HG03342 (cell line): Measurements from ENCODE around the gene DLG2.
A peak's percentile ranks its signal among the peaks of the same experiment; 100 is the strongest.

Experiments used
- ATAC-seq: cut with Tn5 transposase; IDR thresholded peaks from one replicate; pipeline ENCODE4 v1.9.1; 2021; ENCODE audit warnings: mild to moderate bottlenecking, moderate library complexity; ENCODE audit not compliant: unreplicated experiment

Gene DLG2

DNA sequence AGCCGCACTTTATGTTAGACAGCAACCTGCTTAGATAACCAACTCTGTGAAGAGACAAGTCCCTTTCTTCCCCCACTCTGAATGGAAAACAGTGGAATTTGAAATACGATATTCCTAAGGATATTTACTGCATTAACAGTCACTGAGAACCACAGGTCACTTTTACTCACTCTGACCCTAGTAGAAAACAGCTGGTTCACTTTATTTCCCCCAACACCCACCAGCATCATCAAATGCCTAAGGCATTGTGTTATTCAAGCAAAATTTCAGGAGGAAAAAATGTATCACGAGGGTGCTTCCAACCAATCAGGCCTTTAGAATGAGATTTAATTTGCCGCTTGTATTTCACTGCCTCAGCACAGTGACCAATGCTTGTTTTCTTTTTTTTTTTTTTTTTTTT is 1206.9 kb downstream of the DLG2 start:
- no peak for ATAC-seq

DNA sequence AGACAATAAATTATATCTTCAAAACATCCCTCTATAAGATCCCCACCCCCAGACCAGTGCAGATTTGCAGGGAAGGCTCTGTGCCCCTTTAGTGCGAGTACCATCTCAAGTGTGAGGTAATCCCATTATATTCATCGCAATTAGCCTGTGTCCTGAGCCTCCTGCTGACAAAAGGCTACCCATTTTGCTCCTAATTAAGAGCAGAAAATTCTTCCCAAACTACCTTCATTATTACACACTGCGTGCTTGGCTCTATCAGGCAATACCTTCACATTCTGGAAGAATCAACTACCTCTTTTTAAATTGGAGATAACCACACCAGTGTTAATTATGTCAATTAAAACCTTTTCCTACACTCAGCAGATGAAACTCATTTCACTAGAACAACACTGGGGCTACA is 1207.5 kb downstream of the DLG2 start:
- ATAC-seq: no peak

DNA sequence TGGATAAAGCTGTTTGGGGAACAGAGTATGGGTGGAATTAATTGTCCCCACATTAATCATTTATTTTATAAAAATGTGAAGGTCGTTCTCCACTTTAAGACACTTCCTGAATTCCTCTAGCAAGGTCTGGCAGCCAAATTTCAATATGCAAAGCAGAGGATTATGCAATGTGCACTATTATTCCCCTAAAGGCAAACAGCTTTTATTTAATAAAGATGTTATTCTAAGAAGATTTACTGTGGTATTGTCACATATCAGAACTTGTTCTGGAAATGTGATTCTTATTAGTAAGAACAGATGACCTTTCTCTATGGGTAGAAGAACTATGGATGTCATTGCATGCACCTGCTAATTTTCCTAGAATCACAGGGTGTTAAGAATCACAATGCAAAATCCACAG is 1212.2 kb downstream of the DLG2 start:
- no peak for ATAC-seq

DNA sequence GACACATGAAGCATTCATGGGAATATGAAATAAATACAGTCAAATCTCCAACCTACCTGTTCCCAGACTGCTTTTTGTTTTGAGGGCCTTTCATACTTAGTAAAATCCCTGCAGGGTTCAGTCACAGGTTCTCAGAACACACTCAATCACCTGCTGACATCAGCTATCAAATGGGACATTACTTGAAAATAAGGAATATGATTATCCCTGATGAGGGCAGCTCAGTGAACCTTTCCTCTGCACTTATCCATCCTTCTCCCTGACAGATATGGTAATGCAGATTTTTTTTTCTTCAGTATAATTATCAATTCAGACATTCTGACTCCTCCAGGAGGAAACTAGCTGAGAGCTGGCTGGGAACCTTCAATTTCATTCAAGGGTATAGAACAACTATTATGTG is 1213.6 kb downstream of the DLG2 start:
- ATAC-seq: no peak

DNA sequence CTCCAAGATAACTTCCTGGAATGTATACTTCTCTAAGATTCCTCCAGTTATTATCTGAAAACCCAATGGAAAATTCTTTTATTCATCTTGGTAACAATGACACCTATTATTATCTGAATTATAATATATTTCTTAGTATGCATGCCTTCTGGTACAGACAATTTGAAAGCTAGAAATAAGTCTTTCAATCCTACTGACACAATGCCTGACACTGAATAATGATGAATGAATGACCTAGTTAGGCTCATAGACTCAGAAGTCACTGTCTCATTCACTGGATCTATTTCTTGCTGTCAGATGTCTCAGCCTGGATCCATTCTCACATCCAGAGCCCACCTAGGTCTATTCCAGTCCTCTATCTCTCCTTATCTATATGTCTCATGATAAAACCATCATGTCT is 1214.3 kb downstream of the DLG2 start:
- ATAC-seq: no peak

DNA sequence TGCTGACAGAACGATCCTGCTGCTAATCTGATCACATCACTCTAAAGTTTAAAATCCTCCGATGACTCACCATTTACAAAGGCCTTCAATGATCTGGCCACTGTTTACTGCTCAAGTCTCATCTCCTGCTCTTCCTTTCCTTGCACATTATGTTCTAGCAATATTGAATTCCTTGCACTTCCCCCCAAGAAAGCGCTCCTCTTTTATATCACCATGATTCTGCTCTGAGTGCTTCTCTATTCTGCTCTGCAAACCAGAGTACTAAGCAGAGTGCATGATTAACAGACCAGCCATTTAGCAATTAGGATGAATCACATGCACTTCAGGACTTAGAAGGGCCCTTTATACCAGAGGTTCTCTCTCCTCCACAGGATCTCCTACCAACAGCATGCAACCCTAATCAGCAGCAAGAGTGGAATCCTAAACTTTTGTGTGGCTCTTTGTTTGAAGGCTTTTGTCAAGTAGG is 1218.2 kb downstream of the DLG2 start:
- ATAC-seq: no peak

DNA sequence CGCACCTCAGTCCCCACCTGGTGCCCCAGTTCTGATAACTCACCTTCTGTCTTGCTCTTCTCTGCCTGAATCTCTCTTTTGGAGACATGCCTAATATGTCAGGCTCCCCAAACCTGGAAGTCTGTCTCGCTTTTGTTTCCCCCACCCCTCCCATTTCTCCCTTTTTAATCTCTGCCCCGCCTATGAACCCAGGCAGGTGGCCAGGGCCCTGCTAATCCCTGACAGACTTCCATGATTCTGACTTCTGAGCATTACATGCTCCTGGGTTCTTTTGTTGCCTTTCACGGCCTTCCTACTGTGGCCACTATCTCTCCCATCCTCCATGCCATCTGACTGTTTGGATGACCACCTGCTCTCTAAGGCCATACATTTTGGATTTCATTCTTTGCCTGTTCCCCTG is 1220.1 kb downstream of the DLG2 start:
- no peak for ATAC-seq

DNA sequence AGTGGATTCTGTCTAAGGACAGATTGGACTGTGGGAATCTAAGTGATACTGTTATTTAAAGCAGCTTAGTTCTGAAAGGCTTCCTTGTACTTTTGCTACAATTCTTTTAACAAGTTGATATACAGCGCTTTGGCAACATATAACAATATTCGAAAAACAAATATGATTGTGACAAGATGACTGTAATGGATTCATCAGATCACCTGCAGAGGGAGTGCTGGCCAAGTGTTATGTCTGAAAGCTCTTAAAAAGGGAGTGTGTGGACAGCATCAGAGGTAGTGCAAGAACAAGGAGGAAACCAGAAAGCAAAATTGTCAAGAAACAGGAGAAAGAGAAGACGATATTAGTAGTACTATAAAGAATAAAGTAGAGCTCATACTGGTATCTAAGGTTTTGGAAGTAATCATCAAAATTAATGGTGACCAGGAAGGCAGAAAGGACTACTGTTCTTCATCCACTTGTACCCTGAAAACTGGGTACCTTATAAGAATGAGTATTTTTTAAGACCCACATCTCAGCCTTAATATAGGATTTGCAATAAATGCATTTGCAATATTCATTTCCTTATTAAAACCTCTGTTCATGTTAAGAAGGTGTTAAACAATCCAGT is 1229.0 kb downstream of the DLG2 start:
- ATAC-seq: peak; percentile 57

DNA sequence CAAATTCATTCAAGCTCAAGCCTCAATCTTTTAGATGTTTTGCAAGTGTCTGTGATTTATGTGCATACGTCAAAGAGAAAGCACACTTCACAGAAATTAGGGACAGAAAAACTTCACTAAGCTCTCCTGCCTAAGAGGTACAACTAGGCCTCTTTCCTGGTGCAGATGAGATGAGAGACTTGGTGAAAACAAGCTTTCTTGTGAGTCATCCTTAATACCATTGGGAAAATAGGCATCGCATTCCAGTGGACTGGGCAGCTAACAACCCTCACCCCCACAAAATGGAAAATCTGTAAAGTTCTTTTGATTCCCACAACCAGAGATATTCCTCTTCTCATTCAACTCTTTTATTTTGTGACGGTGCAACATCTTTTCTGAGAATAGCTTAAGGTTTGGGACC is 1230.6 kb downstream of the DLG2 start:
- no peak for ATAC-seq

DNA sequence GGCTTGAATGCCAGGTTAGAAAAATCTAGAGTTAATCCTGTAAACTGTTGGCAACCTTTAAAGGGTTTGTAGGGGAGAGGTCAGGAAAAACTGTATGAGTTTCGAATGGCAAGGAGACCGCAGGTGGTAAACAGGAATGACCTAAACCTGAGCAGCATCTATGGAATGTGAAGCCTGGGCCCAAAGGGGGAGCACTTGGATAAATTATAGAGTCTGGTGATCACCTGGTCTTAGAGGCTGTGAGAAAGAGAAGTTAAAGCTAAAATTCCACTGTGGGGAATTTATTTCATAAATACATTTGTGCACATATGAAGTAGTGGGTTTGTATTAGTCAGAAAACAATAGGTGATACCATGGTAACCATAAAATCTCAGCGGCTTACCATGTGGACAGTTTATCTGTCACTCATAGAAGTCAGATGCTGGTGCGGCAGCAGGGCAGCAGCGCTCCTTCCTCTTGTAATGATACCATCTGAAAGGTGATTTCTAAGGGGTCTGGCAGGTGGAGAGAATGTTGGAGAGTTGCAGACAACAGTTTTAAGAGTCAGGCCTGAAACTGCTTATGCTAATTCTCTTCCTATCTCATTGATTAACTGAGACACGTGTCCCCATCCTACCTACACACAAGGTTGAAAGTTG is 1236.6 kb downstream of the DLG2 start:
- ATAC-seq: no peak

DNA sequence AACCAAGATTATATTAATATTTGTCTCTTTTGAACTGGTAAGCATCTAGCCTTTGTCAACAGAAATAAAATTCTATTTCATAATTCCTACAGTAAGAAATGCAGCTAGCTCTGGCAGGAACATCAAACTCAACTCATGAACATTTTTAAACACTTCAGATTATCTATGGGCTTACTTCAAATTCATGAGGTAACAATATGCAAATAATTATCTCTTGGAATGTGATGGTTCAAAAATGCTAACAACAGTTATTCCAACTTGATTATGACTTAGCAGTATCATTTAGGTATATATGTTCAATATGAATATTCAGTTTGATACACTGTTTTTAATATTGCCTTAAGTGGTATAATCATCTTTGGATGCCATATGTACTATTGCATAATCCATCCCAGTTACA is 1237.4 kb downstream of the DLG2 start:
- no peak for ATAC-seq

DNA sequence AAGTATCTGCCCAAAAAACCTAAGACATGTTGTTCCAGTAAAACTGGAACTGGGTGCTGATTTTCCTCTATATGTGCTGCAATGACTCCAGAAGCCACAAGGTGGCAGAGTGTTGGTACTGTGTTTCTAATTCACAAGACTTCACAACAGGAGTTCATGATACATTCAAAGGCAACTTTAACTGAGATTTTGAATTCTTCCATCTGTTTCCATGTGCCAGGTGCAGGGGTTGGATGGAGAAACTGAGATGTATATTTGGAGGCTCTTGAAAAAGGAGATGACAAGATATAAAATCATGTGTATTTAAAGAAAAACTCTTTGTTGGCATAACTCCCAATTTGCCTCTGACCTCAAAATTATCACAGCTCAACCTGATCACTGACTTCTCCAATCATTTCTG is 1242.4 kb downstream of the DLG2 start:
- peak; percentile 83 for ATAC-seq

DNA sequence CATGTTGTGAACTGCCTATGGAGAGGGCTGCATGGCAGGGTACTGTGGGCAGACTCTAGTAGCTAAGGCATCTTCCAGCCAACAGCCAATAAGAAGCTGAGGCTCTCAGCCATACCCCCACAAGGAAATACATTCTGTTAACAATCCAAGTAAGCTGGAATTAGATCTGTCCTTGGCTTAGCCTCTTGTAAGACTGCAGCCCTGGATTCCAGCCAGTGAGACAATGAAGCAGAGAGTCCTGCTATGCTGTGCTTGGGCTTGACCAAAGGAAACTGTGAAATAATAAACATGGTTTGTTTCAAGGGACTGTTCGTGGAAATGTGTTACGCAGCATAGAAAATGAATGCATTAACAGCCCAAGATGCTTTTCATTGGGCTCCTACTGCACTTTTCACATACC is 1243.6 kb downstream of the DLG2 start:
- no peak for ATAC-seq

DNA sequence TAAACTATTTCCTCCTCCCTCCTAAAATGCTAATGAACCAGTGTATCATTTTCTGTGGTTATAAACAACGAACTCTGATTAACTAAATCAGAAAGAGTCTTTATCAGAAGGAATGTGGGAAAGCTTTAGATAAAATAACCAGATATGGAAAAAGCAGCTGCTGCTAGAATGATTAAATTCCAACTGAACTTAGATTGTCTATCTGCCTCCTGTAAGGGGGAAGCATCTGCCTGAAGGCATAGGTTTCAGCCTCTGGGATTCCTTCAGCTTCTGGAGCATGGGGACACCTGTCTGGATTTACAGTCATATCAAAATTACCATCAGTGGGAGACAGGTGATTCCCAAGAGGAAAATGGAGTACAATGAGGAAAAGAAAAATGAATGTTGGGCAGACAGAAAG is 1245.5 kb downstream of the DLG2 start:
- ATAC-seq: no peak

DNA sequence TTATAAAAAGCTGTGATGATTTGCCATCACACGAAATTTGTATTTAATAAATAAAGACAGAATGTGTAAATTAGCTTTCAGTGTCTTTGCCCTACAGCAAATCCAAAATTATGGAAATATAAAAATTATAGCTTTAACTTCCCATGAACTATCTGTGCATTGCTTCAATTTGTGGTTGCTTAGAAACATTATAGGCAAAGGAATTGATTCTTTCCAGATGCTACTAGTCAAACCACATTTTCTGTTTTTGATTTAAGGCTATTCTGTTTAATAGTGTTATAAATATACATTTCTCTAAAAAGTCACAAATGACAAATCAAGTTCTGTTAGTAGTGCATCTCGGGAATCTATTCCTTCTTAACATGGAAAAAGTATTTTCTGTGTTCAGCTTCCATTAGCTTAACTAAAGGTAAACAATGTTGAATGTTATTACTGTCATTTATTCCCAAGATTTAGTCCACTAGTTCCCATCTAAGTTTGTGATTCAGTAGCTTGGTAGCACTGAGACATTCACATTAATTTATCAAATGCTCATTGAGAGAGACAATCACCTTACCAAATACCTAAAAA is 1254.7 kb downstream of the DLG2 start:
- ATAC-seq: no peak

DNA sequence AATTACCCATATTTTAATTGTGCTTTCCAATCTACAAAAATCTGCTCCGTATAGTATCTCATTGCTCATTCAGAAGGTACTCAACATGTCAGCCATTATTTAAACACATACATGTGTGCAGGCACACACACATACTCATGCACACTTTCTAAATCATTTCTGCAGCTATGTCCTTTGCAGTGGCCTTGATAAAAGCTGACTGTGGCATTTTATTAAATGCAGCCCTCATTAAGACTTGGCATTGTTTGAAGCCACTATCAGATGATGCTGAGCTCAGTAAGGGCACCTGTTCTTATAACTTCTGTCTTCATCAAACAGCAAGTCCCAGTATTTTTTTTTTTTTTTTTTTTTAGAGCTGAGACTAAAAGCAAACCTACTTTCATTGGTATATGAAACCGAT is 1269.1 kb downstream of the DLG2 start:
- no peak for ATAC-seq

DNA sequence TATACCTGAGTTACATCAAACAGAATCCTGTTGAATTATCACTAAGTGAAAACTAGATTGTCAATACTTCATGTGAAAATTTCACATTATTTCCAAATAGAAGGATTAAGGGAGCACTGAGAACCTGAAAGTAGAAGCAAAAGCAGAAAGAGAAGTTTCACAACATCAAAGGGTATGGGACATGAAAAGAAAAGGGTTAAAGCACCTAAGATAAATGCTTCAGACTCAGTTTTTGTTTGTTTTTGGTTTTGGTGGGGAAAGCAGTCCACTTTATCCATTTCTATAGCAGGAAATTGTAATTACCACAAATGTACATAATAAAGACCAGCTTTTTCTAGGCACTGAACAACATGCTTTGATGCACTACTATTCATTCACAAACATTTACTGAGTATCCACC is 1271.2 kb downstream of the DLG2 start:
- no peak for ATAC-seq

DNA sequence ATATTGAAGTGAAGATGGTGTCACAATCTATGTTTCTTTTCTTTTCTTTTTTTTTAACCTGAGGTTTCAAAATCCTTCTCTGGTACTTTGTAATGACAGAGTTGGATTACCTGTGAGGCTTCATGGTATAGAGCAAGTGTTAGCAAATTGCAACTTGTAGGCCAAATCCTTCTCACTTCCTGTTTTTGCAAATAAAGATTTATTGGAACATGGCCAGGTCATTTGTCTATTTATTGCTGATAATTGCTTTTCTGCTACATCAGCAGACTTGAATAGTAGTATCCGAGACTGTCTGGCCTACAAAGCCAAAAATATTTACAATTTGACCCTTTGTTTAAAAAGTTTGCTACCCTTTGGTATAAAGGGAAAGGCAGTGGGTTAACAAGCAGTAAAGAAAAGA is 1281.5 kb downstream of the DLG2 start:
- no peak for ATAC-seq

DNA sequence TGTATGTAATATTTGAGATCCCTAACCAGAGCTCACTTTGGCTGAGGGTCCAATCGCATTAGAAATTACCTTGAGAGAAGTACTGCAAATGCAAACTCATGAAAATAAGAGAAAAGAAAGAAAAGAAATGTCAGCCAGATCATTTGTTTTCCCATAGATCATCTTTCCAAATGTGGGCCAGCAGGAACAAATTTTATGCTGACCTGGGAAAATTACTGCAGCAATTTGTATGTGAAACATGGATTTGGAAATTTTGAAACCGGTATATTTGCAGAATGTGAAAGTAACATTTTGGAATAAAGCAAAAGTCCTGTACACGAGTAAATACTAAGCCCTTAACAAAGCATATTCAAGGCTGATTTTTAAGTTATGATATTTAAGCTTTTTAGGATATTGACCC is 1282.1 kb downstream of the DLG2 start:
- no peak for ATAC-seq

DNA sequence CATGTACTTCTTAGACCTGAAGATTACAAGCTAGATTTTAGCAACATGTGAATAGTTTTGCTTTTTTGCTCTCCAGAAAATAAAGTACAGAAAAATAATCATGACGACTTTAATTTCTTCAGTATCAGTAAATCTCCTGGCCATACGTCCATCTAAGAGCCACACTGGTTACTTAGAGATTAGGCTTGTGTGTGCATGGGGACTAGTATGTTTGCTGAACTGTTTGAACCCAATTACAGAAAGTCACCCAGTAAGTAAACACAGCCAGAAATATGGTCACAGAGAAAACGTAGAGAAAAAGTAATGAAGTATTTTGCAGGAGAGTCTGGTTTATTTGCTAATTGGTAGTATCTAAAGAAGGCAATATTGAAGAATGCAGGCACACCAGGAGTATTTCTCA is 1287.3 kb downstream of the DLG2 start:
- no peak for ATAC-seq

DNA sequence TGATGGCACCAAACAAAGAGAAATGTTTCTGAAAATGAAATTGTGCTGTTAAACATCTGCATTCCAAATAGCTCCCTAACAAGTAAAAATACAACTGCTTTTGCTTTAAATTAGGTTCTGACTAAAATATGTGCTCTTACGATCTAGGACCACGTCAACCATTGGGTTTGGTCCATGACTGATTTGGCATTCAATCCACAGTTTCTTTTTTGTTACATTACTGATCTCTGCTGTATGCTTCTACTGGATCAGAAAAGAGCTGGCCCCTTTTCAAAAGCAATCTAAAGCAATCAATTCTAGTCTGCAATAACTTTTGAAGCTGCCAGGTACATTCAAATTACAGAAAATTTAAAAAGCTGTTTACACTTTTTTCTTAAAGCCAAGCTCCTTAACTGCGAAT is 1293.9 kb downstream of the DLG2 start:
- no peak for ATAC-seq

DNA sequence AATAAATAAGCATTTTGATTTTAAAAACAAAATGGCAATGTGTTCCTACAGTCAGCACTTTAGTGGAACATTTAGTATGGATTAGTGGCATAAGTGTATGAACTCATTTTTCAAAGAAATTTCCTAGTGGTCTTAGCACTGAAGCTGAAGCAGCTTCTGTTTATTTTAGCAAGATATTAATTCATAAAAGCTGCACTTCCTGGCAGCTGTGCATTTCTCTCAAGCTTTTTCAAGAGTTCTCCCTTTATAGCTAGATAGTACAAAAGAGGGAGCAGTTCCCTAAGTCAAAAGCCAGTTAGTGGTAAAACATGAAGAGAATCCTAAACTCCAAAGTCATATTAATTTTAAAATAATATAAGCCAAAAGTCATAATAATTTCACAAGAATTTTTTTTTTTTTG is 1304.9 kb downstream of the DLG2 start:
- ATAC-seq: no peak

DNA sequence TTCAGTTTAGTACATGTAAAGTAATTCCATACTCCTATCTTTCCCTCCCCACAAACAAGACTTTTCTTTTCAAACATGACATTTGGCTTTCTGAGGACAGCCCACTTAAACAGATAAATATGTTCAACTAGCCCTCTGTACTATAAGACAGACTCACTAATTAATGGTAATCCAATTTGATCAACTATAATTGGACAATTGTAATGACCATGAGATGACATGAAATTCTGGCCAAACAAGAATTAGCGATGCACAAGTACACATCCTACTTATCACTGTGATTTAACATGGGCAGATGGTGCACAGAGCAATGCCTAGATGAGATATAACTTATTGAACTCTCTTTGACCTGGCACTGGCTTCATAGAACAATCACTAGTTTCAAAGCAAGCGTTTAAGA is 1307.3 kb downstream of the DLG2 start:
- no peak for ATAC-seq
